HEK293T (cell line): ENCODE results near the gene ATL3.
"Not testable (repeated sequence)": the region's sequence is repeated elsewhere in the genome, so short reads cannot be mapped to it uniquely, and the experiment has no call there.

Experiments
- CTCF ChIA-PET: fragments of 350-600 bp; formaldehyde crosslinking; extraction: SDS; loops from one replicate; lab custom pipeline; 2021; ENCODE audit warnings: antibody characterized with exemption, inconsistent platforms; lab: Yijun Ruan, JAX
- POLR2A ChIA-PET: fragments of 350-600 bp; formaldehyde crosslinking; extraction: SDS; loops from one replicate; lab custom pipeline; 2020; ENCODE audit warnings: antibody characterized with exemption, inconsistent platforms; lab: Yijun Ruan, JAX
- DNase-seq: peaks from one replicate; pipeline ENCODE4 v3.0.0; 2012; ENCODE audit warnings: mixed read lengths; ENCODE audit errors: extremely low spot score
- ARNT ChIP-seq: fragments of 450-650 bp; IDR thresholded peaks from 2 replicates; pipeline ENCODE4 v1.6.1; 2017; ENCODE audit warnings: mild to moderate bottlenecking
- BHLHE40 ChIP-seq: fragments of 450-650 bp; IDR thresholded peaks from 2 replicates; pipeline ENCODE4 v1.6.1; 2016; ENCODE audit warnings: mild to moderate bottlenecking, moderate library complexity, borderline replicate concordance
- CTBP1 ChIP-seq: fragments of 450-650 bp; IDR thresholded peaks from 2 replicates; pipeline ENCODE4 v1.6.1; 2016; ENCODE audit warnings: borderline replicate concordance
- ELF4 ChIP-seq: fragments of 450-650 bp; IDR thresholded peaks from 2 replicates; pipeline ENCODE4 v1.6.1; 2017; ENCODE audit warnings: antibody characterized with exemption
- FOXA1 ChIP-seq: fragments of 450-650 bp; IDR thresholded peaks from 2 replicates; pipeline ENCODE4 v1.6.1; 2016; ENCODE audit warnings: mild to moderate bottlenecking
- FOXK2 ChIP-seq: fragments of 450-650 bp; IDR thresholded peaks from 2 replicates; pipeline ENCODE4 v1.6.1; 2016; ENCODE audit warnings: mild to moderate bottlenecking
- FOXM1 ChIP-seq: fragments of 450-650 bp; IDR thresholded peaks from 2 replicates; pipeline ENCODE4 v1.6.1; 2017; ENCODE audit warnings: mild to moderate bottlenecking, borderline replicate concordance
- HDGF ChIP-seq: fragments of 450-650 bp; IDR thresholded peaks from 2 replicates; pipeline ENCODE4 v1.6.1; 2017; ENCODE audit warnings: antibody characterized with exemption, borderline replicate concordance
- L3MBTL2 ChIP-seq: fragments of 450-650 bp; conservative IDR thresholded peaks from 2 replicates; pipeline ENCODE4 v1.6.1; 2016; ENCODE audit warnings: mild to moderate bottlenecking
- LEF1 ChIP-seq: fragments of 450-650 bp; IDR thresholded peaks from 2 replicates; pipeline ENCODE4 v1.6.1; 2017; ENCODE audit warnings: mild to moderate bottlenecking, borderline replicate concordance
- NFRKB ChIP-seq: fragments of 450-650 bp; IDR thresholded peaks from 2 replicates; pipeline ENCODE4 v1.6.1; 2016; ENCODE audit warnings: mild to moderate bottlenecking, moderate library complexity
- PKNOX1 ChIP-seq: fragments of 450-650 bp; IDR thresholded peaks from 2 replicates; pipeline ENCODE4 v1.6.1; 2016
- SP1 ChIP-seq: fragments of 450-650 bp; IDR thresholded peaks from 2 replicates; pipeline ENCODE4 v1.6.1; 2017
- SUZ12 ChIP-seq: fragments of 450-650 bp; IDR thresholded peaks from 2 replicates; pipeline ENCODE4 v1.6.1; 2016; ENCODE audit warnings: mild to moderate bottlenecking
- TARDBP ChIP-seq: fragments of 450-650 bp; IDR thresholded peaks from 2 replicates; pipeline ENCODE4 v1.6.1; 2016
- ZNF384 ChIP-seq: fragments of 450-650 bp; IDR thresholded peaks from 2 replicates; pipeline ENCODE4 v1.6.1; 2016

The ATL3 gene

GRCh38 chr11:63586451-63587166 is 84.6 kb downstream of the ATL3 start:
- no peak for DNase-seq
- CTCF ChIA-PET = no interaction called here
- POLR2A ChIA-PET = no interaction called here
- no peak for TF ChIP-seq HDGF
- TF ChIP-seq FOXK2 = no peak
- TF ChIP-seq L3MBTL2 = no peak
- TF ChIP-seq NFRKB = no peak
- no peak for TF ChIP-seq ELF4
- TF ChIP-seq FOXM1 = no peak
- no peak for TF ChIP-seq FOXA1
- no peak for TF ChIP-seq LEF1
- TF ChIP-seq ARNT = no peak
- no peak for TF ChIP-seq ZNF384
- TF ChIP-seq TARDBP = no peak
- no peak for TF ChIP-seq SP1
- no peak for TF ChIP-seq CTBP1
- TF ChIP-seq SUZ12 = no peak
- no peak for TF ChIP-seq PKNOX1
- TF ChIP-seq BHLHE40 = no peak

DNA sequence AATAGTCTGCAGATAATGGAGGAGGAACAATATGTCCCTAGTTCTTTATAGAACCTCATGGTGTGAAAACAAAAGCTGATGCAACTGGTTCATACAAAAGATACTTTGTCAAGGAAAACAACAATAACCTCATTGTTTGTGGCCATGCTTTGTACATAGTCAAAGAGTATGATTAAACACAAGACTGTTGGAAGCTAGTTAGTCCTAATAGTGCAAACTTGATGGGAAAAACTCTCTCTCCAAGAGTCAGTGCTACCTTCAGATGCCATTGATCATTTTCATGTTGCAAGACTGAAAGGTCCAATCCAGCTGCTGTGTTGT is 87.9 kb downstream of the ATL3 start:
- no peak for TF ChIP-seq ARNT
- TF ChIP-seq SUZ12 = no peak
- TF ChIP-seq L3MBTL2 = no peak
- TF ChIP-seq ELF4 = no peak
- no peak for TF ChIP-seq CTBP1
- no peak for TF ChIP-seq SP1
- TF ChIP-seq BHLHE40 = no peak
- TF ChIP-seq FOXM1 = no peak
- TF ChIP-seq LEF1 = no peak
- TF ChIP-seq TARDBP = no peak
- TF ChIP-seq PKNOX1 = no peak
- TF ChIP-seq FOXA1 = no peak
- TF ChIP-seq ZNF384 = no peak
- TF ChIP-seq FOXK2 = no peak
- ChIA-PET CTCF (no interaction called here), POLR2A (interaction anchor here (0.9 kb wide), 1 partner anchor 98 kb away, joined by 3 read pairs; the partner anchor contains the start of gene RTN3)
- DNase-seq = no peak

DNA sequence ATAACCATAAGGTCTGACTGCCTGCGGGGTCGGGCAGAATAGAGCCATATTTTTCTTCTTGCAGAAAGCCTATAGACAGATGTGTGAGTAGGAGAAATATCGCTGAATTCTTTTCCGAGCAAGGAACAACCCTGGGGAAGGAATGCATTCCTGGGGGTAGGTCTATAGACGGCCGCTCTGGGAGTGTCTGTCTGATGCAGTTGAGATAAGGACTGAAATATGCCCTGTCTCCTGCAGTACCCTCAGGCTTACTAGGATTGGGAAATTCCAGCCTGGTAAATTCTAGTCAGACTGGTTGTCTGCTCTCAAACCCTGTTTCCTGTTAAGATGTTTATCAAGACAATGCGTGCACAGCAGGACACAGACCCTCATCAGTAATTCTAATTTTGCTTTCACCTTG is 90.0 kb downstream of the ATL3 start:
- POLR2A ChIA-PET, CTCF ChIA-PET, DNase-seq: not testable (repeated sequence)

GRCh38 chr11:63578882-63579281 is 92.3 kb downstream of the ATL3 start:
- CTCF ChIA-PET, DNase-seq, POLR2A ChIA-PET: not testable (repeated sequence)

DNA sequence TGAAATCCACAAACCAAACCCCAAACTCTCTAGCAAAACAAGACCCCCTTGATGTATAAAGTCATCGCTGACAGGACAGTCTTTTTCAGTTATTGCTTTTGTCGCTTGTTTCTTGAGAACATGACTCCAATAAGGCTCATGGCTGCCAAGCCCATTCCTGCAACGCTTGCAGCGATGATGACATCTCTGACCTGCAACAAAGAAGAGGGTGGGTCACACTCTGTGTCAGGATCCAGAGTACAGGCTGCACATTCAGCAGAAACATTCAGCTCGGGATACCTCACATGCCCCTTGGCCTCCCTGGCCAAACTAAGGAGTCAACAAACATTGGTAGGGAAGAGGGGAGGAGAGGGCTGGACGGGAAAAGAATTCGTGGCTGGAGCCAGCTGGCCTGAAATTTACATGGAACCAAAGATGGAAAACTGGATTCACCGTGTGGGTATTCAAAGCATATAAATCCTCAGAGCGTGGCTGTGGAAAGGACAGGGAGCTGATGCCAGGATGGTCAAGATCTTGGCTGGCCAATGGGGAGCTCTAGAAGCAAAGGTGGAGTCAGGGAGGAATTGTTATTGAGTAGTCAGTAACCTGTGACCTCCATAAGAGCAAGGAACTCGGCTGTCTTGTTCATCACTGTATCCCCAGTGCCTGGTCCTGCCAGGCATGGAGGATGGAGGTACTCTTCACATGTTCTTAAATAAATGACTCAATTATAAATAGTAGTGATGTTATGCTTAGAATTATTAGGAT is 96.1 kb downstream of the ATL3 start:
- CTCF ChIA-PET = interaction anchor here (0.6 kb wide), 1 partner anchor 62 kb away, joined by 3 read pairs; no protein-coding TSS in a partner anchor
- POLR2A ChIA-PET = no interaction called here
- no peak for DNase-seq
- TF ChIP-seq SP1 = no peak
- no peak for TF ChIP-seq ZNF384
- TF ChIP-seq HDGF = no peak
- no peak for TF ChIP-seq CTBP1
- TF ChIP-seq ELF4 = no peak
- no peak for TF ChIP-seq L3MBTL2
- no peak for TF ChIP-seq TARDBP
- no peak for TF ChIP-seq FOXK2
- TF ChIP-seq NFRKB = no peak
